DMS153 treated with DMSO at 0.1 percent for 48 hours (cell line): Measurements from ENCODE around the gene FAM120B.
A peak's percentile ranks its signal among the peaks of the same experiment; 100 is the strongest.

Source experiments
- DNase-seq: peaks from one replicate; lab custom pipeline; 2025; ENCODE audit not compliant: unreplicated experiment; lab: John Stamatoyannopoulos, UW

FAM120B gene

DNA sequence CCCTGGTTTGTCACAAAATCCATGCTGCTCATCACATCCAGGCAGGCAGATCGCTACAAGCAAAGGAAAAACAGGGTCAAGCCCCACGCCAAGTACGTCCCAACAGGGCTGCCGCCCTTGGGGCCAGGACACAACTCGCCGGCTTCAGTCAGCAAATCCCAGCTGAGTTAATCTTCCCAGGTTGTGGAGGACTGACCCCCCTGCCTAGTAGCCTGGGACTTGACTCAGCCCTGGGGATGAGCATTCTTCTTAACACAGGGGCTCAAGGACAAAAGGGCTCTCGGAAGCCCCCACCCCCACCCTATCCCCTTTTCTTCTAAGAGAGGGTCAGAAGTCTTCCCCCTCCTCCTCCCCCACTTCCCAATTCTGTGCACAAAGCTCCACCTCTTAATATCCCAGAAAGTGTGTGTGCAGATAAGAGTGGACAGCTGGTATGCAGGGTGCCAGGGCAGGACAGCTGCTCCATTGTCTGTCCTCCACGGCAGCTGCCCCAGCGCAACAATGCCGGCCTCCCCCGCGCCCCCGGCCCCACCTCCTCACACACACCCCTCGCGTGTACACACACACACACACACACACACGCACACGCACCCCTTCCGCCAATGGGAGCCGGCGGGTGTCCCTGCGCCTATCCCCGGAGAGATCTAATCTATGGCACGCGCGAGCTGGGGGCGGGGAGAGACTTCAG lies 20.2 kb upstream of the FAM120B start:
- DNase-seq: no peak

- DNase-seq: no peak
Measured at GRCh38 chr6:170286934-170287265, 19.7 kb upstream of the FAM120B start.

GRCh38 chr6:170287371-170287876 lies 19.1 kb upstream of the FAM120B start:
- no peak for DNase-seq

DNA sequence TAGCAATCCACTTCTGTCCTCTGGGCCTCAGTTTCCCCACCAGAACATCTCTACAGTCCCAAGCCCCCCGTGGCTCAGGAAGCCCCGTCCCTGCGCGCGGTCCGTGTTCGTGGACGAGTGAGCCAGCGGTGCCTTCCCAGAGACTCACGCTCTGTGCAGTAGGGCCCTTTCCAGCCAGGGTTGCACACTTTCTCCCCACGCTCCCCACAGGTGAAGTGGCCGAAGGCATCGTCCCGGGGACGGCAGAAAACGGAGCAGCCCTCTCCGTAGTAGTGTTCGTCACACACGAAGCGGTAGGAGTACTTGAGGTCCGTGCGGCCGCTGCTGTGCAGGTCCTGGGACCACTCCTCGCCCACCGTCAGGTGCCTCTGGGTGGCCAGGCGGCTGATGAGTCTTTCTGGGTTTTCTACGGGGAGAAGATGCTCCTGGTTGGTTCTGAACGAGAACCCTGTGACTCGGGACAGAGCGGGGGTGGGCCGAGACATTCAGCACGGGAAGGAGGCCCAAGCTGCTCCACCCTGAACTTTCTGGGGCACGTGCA lies 18.4 kb upstream of the FAM120B start:
- DNase-seq: no peak

GRCh38 chr6:170288852-170289179 lies 17.7 kb upstream of the FAM120B start:
- no peak for DNase-seq

DNA sequence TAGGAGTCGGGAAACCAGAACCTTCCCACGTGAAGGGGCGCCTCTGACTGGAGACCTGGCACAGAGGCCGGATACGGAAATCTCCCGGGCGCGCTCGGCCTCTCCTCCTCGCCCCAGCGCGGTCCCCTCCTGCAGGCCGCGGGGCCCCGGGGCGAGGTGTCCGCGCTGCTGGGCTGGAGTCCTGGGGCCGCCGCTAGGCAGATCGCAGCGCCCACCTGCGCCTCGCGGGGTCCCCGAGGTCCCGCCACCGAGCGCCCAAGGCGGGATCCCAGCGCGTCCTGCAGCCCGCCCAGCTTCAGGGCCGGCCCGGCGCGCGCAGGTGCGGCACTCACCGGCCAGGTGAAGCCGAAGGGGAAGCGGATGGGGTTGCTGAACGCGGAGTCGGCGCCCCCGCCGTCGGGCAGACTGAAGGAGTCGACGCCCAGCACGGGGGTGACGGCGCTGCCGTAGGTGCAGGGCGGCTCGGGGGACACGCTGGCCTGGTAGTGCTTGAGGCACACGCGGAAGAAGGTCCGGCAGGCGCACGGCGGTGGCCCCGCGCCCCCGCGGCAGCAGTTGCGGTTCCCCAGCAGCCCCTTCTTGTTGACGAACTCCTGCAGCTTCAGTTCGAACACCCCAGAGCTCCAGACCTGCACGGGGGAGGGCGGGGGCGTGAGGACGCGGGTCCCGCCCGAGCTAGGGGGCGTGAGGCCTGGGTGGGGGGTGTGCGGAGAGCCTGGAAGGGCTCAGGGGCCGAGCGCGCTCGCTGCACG lies 17.2 kb upstream of the FAM120B start:
- no peak for DNase-seq

- DNase-seq: no peak
Measured at GRCh38 chr6:170289951-170290295, 16.6 kb upstream of the FAM120B start.

DNA sequence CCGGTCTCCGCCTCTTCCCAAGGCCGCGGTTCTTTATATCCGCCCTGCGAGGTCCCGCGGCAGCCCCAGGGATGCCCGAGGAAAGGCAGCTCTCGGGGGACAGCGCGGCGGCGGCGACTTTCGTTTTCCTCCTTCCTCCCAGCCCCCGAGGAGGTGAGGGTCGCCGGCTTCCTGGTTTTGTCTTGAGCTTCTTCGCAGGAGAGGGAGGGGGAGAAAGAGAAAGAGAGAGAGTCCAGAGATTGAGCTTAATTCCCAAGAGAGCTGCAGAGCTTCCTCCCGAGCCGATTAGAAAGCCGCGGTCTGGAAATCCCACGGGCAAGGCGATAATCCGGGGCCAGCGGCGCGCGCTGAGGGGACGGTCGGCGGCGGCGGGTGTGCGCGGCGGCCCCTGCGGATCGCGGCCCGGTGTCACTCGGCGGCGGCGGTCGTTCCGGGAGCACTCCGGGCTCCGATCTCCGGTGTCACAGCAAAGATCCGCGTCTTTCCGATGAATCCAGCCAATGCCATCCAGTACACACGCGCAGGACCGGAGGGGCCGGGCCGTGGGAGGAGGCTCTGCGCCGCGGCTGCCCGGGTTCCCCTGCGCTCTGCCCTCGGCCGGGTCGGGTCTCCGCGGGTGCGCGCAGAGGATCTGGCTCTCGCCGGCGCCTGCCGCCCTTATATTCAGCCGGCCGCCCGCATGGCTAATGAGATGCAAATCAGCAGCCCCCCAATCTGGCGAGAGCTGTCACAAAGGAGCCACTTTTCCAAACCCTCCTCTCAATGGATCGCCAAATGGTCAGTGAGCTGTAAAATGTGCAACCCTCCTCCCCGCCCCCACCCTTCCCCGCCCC lies 16.0 kb upstream of the FAM120B start, which contains the start of gene DLL1:
TSS of gene DLL1 (minus strand) at position 783 of the 833 bp plus-strand sequence. CDS start 939 bp downstream, outside the sequence.
- DNase-seq: peak; percentile 74

DNA sequence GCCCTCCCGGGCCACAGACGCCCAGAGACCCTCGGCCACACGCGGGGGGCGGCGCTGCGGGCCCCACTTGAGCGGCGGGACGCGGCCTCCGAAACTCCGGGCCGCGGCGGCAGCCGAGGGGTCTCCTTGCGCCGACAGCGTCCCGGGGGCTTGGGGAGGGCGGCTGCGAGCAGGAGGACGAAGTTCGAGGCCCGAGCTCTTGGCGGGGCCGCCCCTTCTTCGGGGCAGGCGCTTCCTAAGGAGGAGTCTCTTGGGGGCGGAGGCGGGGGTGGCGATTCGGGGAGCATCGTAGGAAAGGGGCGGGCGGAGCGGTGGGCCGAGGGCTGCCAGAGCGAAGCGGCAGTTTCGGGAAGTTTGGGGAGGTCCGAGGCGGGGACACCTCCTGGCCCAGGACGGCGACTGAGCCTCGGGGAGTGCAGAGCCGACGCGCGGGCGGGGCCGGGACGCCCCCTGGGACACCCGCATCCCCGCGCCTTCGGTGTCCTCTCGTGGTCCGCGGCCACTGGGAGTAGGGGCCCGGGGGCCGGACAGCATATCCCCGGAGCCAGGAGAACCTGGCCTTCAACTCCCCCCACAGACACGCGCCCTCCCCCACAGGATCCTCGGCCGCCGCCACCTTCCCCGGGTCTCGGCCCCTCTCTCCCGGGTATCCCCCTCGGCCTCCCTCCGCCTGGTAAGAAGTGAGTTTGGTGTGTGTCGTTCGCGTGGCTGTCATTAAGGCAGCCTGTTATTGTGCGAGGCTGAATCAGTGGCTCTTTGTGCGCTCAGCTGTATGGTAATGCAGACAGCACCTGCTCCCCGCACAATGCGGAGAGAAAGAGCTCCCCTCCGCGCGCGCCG lies 15.1 kb upstream of the FAM120B start:
- peak; percentile 80 for DNase-seq

- DNase-seq: peak; percentile 80
Measured at GRCh38 chr6:170292111-170292406, 14.5 kb upstream of the FAM120B start.

DNA sequence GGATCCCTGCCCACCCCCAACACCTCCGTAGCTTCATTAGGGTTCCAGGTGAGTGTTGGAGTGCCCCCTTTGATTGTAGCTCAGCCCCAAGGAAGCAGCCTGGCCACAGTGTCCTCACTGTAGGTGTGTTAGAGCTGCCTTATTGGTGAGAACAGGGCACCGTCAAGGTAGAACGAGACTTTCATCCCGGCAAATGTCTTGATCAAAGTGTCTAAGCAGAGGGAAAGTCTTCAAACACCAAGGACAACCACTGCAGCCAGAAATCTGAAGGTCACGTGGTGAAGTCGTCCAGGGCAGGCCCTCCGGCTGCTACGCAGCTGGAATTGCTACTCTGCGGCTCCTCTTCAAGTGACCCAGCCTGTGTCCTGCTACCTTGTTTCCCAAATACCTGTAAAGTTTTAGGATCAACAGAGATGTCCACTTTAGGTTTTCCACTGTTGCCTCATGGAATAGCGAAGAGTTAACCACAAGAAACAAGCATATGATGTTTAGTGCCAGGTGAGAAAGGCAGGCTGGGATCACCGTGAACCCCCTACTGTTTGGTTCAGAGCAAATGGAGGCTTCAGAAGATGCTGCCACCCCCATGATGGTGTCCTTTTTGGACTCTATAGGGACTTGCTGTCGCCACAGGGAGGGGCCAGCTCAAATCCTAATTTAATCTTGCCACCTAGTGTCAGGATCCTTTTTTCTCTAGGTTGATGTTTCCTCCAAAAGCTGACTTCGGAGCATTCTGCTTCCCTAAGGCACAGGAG lies 14.0 kb upstream of the FAM120B start:
- DNase-seq: no peak

DNA sequence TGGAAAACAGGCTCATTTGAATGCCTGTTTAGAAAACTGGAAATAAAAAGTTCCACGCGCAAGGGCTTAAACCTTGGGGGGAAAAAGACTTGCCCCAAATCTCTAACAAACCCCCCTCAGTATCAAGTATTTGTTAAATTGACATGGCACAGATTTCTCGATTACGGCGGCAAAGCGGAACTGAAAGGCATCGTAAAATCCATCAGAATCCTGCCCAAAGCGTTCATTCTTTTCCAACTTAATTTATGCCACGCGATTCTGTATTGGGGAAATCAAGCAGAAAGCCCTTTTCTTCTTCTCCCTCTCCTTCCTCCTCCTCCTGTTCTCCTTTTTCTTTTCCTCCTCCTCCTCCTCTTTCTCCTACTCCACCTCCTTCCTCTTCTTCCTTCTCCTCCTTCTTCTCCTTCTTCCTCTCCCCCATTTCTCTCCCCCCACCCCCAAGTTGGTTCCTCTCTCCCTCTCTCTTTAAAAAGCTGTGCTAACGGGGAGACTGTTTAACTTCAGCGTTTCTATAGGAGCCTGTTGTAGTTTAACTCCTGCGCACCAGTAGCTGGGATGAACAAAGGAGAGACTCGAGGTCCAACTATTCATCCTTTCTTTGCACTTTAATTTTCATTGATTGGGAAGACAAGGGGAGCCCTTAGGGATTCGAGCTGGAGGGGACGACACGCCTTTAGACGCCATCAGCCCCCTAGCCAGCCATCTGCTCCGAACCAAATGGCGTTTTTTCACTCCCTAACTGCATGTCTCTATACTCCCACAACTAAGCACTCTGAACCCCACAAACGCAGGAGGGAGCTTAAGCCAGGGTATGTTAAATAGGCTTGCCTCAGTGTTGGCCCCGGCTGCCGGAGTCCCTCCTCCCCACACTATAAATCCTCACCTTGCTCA lies 13.0 kb upstream of the FAM120B start:
- DNase-seq: no peak

DNA sequence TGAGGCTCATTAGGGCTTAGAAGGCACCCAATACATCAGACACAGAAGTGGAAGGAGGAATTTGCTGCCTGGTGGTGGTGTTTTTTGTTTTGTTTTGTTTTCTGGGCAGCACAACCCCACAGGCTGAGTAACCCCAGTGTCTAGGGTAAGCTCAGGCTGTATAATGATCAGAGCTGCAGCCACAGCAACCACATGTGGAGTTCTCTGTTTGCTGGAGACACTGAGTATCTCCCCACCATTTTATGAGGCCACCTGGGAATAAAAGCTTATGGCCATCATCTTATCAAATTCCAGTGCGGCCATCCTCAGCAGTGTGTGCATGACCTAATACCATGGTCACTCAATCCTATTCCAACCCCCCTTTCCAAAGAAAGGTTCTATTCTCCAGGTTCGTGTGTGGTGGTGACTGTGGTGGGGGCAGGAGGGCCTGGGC lies 12.2 kb upstream of the FAM120B start:
- DNase-seq: no peak

- DNase-seq: no peak
Measured at GRCh38 chr6:170294813-170295509, 11.6 kb upstream of the FAM120B start.

DNA sequence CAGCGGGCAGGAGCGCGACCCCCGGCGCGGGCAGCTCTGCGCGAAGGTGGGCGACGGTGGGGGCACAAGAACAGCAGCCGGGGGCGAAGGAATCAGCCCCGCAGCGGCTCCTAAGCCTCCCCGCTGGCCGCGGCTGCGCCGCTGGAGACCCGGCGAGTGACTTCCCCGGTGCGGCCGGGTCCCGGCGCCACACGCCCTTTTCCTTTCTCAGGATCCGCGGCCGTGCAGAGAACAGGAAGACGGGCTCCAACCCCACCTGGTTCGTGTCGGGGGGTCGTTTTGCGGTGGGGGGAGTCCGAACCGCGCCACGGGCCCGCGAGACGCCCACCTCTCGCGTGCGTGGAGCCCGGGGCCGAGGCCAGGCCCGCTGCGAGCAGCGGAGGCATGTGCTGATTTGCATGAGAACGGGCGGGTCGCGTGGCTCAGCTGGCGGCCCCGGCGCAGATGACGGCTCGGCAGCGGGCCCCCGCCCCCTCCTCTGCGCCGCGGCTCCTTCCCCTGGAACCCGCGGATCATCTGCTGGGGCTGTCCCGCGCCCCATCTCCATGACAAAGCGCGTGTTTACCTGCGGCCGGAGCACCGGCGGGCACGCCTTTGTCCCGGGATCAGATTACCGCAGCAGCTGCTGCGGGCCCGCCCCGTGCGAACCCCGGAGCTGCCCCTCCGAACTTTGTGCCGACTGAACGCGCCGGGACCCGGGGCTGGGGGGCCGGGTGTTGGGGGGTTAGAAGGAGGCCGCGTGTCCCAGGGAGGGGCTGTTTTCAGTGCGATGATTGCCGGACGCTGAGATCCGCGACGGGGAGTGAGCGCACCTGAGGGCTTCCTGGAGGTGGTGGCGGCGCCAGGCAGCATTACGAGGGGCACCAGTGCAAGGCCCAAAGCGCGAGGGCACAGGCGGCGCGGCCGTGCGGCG lies 10.8 kb upstream of the FAM120B start:
- DNase-seq: no peak

GRCh38 chr6:170296423-170296745 lies 10.2 kb upstream of the FAM120B start:
- DNase-seq: no peak

GRCh38 chr6:170296746-170297575 lies 9.6 kb upstream of the FAM120B start:
- DNase-seq: peak; percentile 30
